HS-27A (cell line): Measurements from ENCODE around the gene SFR1.
"Not testable (repeated sequence)": the region's sequence is repeated elsewhere in the genome, so short reads cannot be mapped to it uniquely, and the experiment has no call there.

Source experiments
- DNase-seq: peaks from one replicate; pipeline ENCODE4 v3.0.0-alpha.2; 2012; ENCODE audit warnings: low read depth, missing footprints

The SFR1 gene

DNA sequence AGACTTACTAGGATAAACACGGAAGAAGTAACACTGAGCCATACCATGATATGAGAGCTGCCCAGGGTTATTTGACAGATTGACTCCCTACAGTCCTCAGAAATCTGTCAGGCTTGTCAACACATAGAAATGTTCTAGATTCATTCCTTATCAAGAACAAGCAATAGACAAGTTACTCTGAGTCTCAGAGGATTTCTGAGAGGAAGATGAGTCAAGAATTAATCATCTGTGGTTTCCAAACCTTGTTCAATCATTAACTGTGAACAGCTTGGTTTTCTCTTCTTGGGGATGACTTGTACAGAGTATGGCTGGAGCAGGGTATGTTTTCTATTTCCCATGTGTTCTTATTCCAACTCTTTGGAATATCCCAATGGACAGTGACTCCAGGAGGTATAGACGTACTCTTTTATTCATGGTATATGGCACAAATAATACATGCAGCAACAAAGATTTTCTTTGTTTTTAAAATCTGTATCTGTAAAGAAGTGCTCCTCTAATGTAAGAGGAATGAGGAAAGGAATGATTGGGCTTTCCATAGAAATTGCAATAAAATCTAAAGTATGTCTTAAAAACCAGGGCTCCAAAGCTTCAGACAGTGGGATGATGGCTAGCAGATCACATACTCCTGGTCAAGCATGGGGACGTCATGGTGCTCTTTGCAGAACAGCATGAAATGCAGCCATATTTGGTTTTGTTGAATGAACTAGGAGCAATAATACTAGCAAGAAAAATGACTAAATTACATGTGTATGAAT lies 11.9 kb upstream of the SFR1 start:
- DNase-seq: no peak

GRCh38 chr10:104113376-104113956 lies 8.5 kb upstream of the SFR1 start:
- DNase-seq: no peak

- DNase-seq: no peak
Measured at GRCh38 chr10:104117839-104118323, 4.1 kb upstream of the SFR1 start.

DNA sequence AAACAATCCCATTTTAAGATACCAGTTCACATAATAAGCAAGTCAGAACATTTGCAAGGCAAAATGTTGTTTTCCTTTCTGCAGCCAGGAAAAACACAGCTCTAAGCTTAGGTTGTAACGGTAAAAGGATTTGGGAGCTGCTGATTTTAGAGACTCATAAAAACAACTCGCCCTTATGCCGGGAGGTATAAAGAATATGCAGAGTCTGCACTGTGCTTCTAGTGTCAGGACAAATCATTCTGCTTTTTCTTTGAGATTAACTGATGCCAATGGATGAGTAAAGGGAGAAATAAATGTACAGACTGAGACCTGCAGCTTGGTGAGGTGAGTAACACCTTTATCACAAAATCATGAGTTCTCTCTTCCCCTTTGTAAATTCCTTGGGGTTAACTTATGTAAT lies 2.0 kb upstream of the SFR1 start:
- DNase-seq: no peak

DNA sequence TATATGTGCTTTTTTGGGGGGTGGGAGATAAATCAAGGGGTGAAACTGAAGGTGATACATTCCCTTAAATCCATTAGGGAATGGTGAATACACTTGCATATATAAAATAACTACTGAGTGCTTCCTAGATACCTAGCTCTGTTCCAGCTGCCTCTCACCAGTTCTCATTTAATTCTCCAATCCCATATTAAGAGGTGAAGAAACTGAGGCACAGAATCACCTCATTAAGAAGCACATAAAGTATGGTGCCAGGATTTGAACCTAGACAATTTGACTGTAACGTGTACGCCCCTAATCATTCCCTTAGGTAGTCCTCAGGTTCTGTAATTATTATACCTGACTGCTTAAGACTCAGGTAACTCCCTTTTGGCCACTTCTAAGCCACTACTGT lies 1.5 kb upstream of the SFR1 start:
- DNase-seq: no peak

DNA sequence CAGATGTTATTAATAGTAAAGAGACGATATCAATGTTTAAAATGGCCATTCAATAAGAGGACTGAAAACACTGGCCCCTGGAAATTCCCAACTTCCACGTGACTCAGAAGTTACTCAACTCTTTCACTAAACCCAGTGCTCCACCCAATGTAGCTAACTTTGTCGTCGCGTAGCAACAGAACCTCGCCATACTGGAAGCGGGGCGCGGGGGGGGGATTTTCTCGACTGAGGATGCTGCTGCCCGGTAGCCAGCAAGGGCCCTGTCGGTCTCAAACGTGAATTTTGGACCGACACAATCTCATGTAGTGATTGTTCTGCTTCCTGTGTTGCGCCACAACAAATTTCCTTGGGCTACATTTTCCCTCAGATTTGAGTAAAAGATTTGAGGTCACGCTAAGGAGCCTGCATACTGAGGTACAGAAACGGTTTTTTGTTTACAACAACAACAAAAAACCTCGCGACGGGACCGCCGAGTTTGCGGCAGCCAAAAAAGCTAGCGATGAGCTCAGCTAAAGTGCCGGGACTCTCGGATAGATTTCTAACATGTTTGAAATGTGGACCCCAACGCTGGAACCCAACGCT lies 977 bp upstream of the SFR1 start:
- no peak for DNase-seq

DNA sequence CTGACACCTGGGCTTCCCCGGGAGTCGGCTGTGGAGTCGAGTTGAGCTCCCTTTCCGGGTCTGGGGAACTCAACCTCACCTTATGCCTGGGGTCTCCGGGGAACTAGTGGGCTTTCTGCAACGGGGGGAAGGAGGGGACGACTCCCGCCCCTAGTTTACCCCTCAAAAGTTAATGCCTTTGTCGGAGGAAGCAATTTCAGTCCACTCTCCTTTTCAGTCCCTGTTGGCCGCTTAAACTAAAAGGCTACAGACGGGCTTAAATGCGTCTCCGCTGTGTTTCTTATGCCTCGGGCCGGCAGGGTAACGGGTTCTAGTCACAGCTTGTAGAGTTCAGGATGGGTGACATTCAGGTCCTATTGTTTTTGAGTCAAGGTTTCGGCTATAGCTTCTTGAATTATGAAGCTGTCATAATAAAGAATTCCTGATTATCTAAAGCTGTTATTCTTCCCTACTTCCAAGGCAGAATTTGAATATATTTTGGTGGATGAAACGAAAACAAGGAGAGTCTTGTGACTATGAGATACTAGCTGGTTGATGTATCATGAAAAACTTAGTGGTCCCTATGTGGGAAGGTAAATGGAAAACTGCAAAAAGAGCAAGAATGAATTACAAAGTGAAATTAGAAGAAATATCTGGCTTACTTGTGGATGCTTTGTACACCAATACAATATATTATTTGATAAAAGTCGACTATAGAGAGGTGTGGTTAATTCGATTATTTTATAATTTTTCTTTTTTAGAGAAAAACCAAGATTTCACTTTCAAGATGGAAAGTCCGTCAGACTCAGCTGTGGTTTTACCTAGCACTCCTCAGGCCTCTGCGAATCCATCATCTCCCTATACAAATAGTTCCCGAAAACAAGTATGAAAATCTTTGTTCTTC lies 495 bp downstream of the SFR1 start:
- DNase-seq: no peak

GRCh38 chr10:104123397-104123796 lies 1.4 kb downstream of the SFR1 start:
- no peak for DNase-seq

DNA sequence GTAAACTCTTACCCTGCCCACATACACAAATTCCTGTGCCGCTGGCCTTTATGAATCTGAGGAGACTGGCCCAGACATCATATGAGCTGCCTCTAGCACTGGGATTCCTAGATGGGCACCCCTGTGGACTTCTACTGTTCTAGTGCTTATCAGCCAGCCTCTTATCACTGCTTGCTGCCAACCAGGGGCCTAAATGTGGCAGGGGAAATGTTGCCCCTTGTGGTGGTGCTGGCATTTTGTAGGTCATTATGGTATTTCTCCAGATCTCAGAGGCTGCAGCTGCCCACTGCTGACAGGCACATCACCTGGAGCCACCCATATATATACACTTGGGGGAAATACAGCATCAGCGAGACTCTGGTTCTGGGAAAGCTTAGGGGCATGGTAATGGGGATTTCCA lies 5.4 kb downstream of the SFR1 start:
- DNase-seq: no peak

- DNase-seq: no peak
Measured at GRCh38 chr10:104128214-104128613, 6.2 kb downstream of the SFR1 start.

- no peak for DNase-seq
Measured at GRCh38 chr10:104130041-104130440, 8.1 kb downstream of the SFR1 start.

GRCh38 chr10:104138131-104138530 lies 16.2 kb downstream of the SFR1 start:
- DNase-seq: no peak

GRCh38 chr10:104139221-104139620 lies 17.2 kb downstream of the SFR1 start:
- DNase-seq: no peak

GRCh38 chr10:104142081-104142480 lies 20.1 kb downstream of the SFR1 start:
- DNase-seq: no peak

DNA sequence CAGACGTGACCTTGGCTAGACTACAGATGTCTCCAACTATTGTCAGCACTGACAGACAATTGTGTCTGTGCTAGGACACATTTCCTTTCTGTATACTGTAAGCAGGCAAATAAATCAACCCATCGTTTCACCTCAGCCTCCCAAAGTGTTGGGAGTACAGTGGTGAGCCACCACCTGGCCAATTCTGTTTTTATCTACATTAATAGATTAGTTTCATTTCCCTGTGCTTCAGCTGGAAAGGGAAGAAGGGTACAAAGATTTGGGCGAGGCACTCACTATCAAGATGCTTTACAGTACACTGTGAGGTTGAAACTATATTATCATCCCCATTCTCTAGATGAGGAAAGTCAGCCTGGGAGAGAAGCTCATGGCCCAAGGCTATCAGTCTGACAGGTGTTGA lies 21.9 kb downstream of the SFR1 start:
- DNase-seq: no peak

GRCh38 chr10:104144931-104145330 lies 23.0 kb downstream of the SFR1 start:
- DNase-seq: no peak

- DNase-seq: no peak
Measured at GRCh38 chr10:104146882-104147281, 24.9 kb downstream of the SFR1 start.

GRCh38 chr10:104150139-104150538 lies 28.2 kb downstream of the SFR1 start:
- DNase-seq: no peak

DNA sequence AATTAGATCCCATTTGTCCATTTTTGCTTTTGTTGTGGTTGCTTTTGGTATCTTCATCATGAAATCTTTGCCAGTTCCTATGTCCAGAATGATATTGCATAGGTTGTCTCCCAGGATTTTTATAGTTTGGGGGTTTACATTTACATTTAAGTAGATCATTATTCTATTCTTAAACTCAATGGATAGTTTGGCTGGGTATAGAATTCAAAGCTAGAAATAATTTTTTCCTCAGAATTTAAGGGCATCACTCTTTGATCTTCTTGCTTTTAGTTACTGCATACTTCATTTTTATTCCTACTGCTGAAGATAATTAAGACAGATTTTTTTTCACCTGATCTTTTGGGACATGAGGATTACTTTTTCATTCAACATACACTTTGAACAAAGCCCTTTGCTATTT lies 29.8 kb downstream of the SFR1 start:
- DNase-seq: no peak

DNA sequence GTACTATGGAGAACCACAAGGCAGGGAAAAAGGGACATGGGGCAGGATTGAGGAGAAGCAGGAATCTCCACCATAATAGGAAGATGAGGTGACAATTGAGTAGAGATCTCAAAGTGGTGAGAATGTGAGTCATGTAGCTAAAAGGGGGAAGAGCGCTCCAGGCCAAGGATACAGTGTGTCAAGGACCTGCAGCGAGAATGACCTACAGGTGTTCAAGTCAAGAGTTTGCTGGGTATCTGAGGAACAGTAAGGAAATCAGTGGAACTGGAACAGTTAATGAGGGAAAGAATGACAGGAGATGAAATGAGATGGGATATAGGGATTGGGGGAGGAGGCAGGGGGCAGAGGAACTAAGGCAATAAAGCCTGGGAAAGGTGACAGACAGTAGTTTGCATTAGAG lies 33.6 kb downstream of the SFR1 start:
- DNase-seq: no peak

DNA sequence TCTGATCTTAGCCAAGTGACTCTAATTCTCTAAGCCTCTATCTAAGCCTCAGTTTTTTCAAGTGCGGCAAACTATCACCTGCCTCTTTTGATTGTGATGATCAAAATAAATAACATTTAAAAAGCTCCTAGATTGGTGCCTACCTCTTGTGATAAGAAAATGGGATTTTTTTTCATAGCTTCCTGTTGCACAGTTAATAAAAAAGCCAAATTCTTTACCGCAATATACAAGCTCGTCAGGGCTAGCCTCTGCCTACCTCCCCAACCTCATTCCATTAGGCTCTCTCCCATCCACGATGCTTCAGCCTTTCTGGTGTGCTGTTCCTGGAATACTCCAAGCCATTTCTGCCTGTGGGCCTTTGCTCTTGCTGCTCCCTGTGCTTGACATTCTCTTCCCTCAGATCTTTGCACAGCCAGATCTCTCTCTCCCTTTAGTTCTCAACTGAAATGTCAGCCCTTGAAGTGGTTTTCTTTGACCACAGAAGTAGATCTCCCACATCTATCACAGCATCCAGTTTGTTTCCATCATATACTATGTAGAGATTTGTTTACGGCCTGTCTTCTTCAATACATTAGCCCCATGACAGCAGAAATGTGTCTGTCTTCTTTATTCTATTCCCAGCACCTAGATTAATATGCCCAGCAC lies 48.8 kb downstream of the SFR1 start:
- no peak for DNase-seq

DNA sequence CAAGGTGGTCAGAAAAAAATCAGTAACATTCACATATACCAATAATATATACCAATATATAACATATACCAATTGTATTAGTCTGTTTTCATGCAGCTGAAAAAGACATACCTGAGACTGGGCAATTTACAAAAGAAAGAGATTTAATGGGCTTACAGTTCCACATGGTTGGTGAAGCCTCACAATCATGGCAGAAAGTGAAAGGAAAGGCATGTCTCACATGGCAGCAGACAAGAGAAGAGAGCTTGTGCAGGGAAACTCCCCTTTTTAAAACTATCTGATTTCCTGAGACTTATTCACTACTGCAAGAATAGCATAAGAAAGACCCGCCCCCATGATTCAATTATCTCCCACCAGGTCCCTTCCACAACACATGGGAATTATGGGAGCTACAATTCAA lies 52.2 kb downstream of the SFR1 start:
- not testable (repeated sequence) for DNase-seq
